Measurements from ENCODE around the gene PVALEF. TPM values are rescaled to one million over a fixed set of nuclear protein-coding genes. Genes with fewer than 3 reads are reported as not detected.

The PVALEF gene
- total RNA-seq, result not detected in 2 replicates

DNA sequence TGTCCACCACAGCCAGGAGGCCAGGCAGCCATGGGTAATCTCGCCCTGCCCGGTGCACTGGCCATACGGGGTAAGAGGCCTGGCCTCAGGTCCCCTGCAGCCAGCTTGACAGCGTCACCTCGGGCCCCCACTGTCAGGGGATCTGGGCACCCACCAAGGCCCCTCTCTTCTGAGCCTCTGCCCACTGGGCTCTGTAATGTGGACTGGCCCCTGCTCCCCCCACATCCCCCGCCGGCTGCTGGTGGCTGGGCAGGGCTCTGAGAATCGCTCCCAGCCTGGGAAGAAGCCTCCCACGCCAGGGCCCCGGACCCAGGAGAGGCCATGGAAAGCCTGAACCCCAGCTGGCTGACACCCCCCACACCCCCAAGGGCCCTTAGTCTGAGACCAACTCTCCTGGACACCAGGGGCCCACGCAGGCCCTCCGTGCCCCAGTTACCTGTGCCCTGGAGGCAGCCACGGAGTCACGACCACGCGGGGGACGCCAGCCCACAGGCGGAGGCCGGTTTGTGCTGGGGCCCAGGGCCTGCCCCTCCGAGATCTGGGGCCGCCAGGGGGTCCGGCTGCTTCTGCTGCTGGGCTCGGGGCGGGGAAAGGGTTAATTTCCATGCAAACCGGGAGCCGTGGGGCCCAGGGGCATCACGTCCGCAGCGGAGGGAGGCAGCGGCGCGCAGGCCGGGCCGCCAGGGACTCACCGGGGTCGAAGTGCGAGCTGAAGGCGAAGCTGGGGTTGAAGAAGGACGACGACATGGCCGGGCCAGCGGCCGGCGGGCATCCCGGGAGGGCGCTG, at the start of gene PVALEF:
PVALEF (plus strand) TSS at position 262 of the 787 bp plus-strand sequence. CDS start 15,720 bp downstream, outside the sequence.

DNA sequence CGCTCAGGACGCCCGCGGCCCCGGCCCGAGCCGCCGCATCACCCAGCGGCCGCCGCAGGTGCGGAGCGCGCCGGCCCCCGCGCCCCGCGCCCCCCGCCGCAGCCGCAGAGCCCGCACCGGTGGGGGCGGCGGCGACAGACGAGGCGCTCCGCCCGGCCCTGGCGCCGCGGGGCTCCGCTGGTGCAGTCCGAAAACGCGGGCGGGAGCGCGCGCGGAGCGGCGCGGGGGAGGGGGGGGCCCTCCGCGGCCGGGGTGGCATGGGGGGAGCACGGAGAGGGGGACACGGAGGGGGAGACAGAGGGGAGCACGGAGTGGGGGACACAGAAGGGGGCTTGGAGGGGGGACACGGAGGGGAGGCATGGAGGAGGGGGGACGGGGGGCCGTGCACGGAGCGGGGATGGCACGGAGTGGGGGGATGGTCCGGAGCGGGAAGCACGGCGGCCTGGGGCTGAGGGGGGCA, 756 bp downstream of the PVALEF start, which contains the start of gene AATK:
AATK (minus strand) TSS at position 189 of the 460 bp plus-strand sequence. CDS start 229 bp downstream, outside the sequence.

DNA sequence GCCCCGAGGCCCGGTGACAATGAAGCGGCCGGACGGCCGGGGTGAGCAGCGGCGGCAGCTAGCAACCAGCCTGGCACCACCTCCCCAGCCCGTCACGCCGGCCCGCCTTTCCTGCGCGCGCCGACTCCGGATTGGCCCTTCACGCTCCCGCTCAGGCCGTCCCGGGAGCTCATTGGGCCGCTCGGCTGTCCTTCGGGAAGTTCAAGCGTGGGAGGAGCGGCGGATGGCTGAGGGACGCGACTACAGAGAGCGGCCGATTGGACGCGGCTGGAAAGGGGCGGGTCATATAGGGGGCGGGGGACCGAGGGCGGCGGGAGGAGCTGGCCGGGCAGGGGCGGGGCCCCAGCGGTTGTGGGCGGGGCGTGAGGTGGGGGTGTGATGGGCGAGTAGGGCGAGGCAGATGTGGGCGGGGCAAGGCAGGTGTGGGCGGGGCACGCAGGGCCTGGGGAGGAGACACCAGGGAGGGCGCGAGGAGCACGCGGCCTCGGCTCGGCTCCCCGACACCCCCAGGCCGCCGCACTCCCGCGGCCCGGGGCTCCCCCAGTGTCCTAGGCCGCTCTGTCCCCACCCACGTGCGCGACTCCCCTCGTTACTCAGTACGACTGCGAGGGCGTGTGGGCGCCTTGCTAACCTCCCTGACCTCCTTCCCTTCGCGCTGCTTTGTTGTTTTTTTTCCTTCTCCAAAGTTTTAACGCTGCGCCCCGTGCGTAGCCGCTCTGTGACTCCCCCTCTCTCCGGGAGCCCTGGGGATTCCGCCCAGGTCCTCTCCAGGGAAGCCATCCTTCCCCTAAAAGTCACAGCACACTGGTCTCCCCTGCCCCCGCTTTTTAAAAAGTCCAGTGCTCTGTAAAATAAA, 57.8 kb downstream of the PVALEF start, which contains the start of gene CEP131:
CEP131 (minus strand) TSS at position 60 of the 856 bp plus-strand sequence. CDS start 2,909 bp downstream, outside the sequence.

Small RNAs within 50 kb of the gene (small RNA-seq; reads per million reads assigned to genes)
- gene MIR1250, result not detected
- gene MIR3065, result 136 reads per million, percentile 98 among the genes with 10 or more reads in this experiment
- gene MIR657, result not detected

Other genes starting within 250 kb of the PVALEF start
- gene CHMP6, start 173.7 kb upstream of the PVALEF start, total RNA-seq, result 17.6 and 24.7 TPM in 2 replicates
- gene BAIAP2, start 130.4 kb upstream of the PVALEF start, total RNA-seq, result 165 and 324 TPM in 2 replicates
- under 0.01 and 0.22 TPM in 2 replicates for gene AATK, start 714 bp downstream of the PVALEF start, total RNA-seq
- 7.7 and 8.2 TPM in 2 replicates for gene CEP131, start 57.5 kb downstream of the PVALEF start, total RNA-seq
- gene TEPSIN, start 73.5 kb downstream of the PVALEF start, total RNA-seq, result 23.7 and 29.8 TPM in 2 replicates
- 14.5 and 20.9 TPM in 2 replicates for gene NDUFAF8, start 73.8 kb downstream of the PVALEF start, total RNA-seq
- 58.5 and 71.1 TPM in 2 replicates for gene SLC38A10, start 129.8 kb downstream of the PVALEF start, total RNA-seq
- gene BAHCC1, start 229.9 kb downstream of the PVALEF start, total RNA-seq, result 5.6 and 7.1 TPM in 2 replicates

Data from placental epithelial cell (primary cell).